RWPE1 (cell line): ENCODE results near the gene TNS1.

Experiments used
- CTCF ChIA-PET: fragments of 350-600 bp; sonication (Branson Sonifier 250); formaldehyde crosslinking; extraction: SDS; loops from one replicate; lab custom pipeline; 2021; lab: Yijun Ruan, JAX
- POLR2A ChIA-PET: fragments of 400-600 bp; formaldehyde crosslinking; extraction: SDS; loops from one replicate; lab custom pipeline; 2020; ENCODE audit warnings: antibody characterized with exemption; ENCODE audit not compliant: low non-redundant PET; lab: Yijun Ruan, JAX
- DNase-seq: peaks from one replicate; pipeline ENCODE4 v3.0.0; 2012; ENCODE audit warnings: low spot score
- H3K27ac ChIP-seq: fragments of 450-650 bp; 2 replicates; pipeline ENCODE4 v1.5.1; 2017
- CTCF ChIP-seq: fragments of 450-650 bp; conservative IDR thresholded peaks from 2 replicates; pipeline ENCODE4 v1.5.1; 2017; ENCODE audit warnings: low read depth, mild to moderate bottlenecking

Gene TNS1

DNA sequence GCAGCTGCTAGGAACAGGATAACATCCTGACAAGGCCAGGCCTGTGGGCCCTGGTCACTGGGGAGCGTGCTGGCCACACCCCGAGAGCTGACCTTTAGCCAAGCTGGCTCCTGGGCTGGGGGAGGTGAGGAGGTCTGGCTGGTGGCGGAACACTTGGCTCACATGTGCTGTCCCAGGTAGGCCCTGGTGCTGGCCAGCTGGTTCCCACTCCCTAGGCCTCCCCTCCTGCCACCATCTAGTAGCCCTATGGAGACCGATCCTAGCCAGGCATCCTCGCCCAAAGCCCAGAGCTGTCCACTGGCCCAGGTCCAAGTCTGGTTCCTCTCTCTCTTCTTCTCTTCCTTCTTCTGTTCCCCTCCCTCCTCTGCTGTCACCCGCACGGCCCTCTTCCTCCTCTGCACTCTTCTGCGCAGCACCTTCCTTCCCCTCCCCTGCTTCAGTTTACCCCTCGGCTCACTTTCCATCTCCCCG lies 52.4 kb downstream of the TNS1 start:
- CTCF ChIA-PET: interaction anchor here (0.6 kb wide), 1 partner anchor 532 kb away, joined by 3 read pairs; no protein-coding TSS in a partner anchor

DNA sequence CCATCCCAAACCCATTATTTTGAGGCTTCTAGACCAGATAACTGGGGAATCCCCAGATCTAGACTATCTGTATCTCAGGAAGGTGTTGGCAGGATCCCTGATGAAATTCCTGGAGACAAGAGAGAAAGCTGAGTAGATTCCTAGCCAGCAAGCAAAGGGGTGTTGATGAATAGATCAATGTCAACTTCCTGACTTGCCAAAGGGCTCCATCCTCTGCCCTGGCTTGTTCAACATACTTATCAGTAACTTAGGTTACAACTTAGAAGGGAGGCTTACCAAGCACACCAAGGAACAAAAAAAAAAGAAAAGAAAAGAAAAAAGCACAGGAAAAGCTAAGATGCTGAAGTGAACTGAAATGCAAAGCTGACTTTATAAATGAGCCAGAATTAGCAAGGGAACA lies 53.3 kb downstream of the TNS1 start:
- no peak for TF ChIP-seq CTCF
- H3K27ac ChIP-seq: peak overlapping the region; percentile 38; the same call in 1 of the 2 replicates
- DNase-seq: no peak
- ChIA-PET POLR2A (no interaction called here), CTCF (interaction anchor here (0.6 kb wide), 1 partner anchor 85 kb away, joined by 3 read pairs; no protein-coding TSS in a partner anchor)

More for the DNA sequence above, 52.4 kb downstream of the TNS1 start:
- POLR2A ChIA-PET: no interaction called here
- DNase-seq: no peak
- H3K27ac ChIP-seq: 0 out of 2 replicates have a peak overlapping the region, but pooled peaks have one; percentile 5
- no peak for TF ChIP-seq CTCF

- POLR2A ChIA-PET: no interaction called here
- no peak for TF ChIP-seq CTCF
- CTCF ChIA-PET: interaction anchor here (0.6 kb wide), 1 partner anchor 85 kb away, joined by 3 read pairs; no protein-coding TSS in a partner anchor
- DNase-seq: no peak
- H3K27ac ChIP-seq: peak overlapping the region; percentile 38; the same call in 1 of the 2 replicates
Observed at GRCh38 chr2:217948897-217949296, 53.9 kb downstream of the TNS1 start.

GRCh38 chr2:217948351-217948791 lies 54.4 kb downstream of the TNS1 start:
- POLR2A ChIA-PET: no interaction called here
- H3K27ac ChIP-seq: no peak overlapping the region
- CTCF ChIA-PET: interaction anchor here (0.5 to 0.6 kb wide), 2 partner anchors 157 to 786 kb away, joined by 4 read pairs; no protein-coding TSS in a partner anchor
- DNase-seq: no peak
- TF ChIP-seq CTCF: no peak

GRCh38 chr2:217947383-217948350 lies 55.1 kb downstream of the TNS1 start:
- ChIA-PET POLR2A (no interaction called here), CTCF (interaction anchor here (0.5 to 0.7 kb wide), 4 partner anchors 14 to 787 kb away, joined by 3 to 4 read pairs (median 4); no protein-coding TSS in a partner anchor)
- TF ChIP-seq CTCF: no peak
- no peak overlapping the region for H3K27ac ChIP-seq
- DNase-seq: no peak

DNA sequence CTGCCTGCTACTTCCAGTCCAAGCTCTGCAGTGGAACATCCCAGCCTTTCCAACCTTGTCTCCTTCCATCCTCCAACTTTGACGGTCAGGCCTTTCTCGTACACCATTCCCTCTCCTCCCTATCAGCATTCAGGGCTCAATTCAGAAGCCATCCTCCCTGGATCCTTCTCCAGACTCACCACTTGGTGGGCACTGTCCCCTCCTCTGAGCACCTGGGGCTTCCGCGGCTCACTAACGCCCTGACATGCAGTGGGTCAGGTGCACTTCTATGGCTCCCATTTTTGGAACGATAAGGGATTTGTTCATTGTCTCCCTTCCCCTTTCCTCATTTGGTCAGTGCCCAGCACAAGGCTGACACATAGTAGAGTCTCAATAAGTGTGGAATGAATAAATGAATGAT lies 56.7 kb downstream of the TNS1 start:
- H3K27ac ChIP-seq: no peak overlapping the region
- ChIA-PET CTCF (interaction anchor here (0.6 kb wide), 1 partner anchor 104 kb away, joined by 5 read pairs; no protein-coding TSS in a partner anchor), POLR2A (no interaction called here)
- TF ChIP-seq CTCF: no peak
- no peak for DNase-seq
